Measurements from ENCODE around the gene CXCR6. TPM values are rescaled to one million over a fixed set of nuclear protein-coding genes. Genes with fewer than 3 reads are reported as not detected.

Gene CXCR6
- total and polyA plus RNA-seq, 2 experiments from 2014 or later = 0.10 TPM; not detected in 1

DNA sequence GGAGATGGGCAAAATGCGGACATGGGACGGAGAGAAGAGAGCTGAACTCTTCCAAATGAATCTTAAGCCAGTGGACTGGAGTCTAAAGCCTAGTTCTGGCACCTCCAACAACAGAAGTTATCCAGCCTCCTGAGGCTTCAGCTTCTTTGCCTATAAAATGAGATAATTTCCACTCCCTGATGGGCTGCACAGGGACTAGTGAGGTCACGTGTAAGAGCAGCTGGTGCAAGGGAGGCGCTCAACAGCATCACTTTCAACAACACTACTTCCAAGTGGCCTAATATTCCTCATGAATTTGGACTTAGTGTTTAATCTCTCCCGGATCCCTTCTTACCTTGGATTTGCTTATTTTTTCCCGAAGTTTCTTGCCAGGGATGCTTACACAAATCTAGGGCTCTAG, 8.7 kb downstream of the CXCR6 start:
- Mint-ChIP-seq H3K4me3 (no peak overlapping the region), H3K36me3 (ENCODE audit: low read depth) (peaks cover 70% of the 10 kb centered on the region), H3K4me1 (no peaks in the 10 kb centered on the region), H3K27ac (no peak overlapping the region), H3K9me3 (no peaks in the 10 kb centered on the region), H3K27me3 (ENCODE audit: insufficient read depth, low read depth, poor library complexity) (peaks cover 3% of the 10 kb centered on the region)
- H4K20me1 ChIP-seq (replicated peaks; ENCODE audit: insufficient read depth) = no peaks in the 10 kb centered on the region
- H3K27me3 ChIP-seq (ENCODE audit: insufficient read depth) = no peaks in the 10 kb centered on the region
- no peak overlapping the region for H2AFZ ChIP-seq
- no peak overlapping the region for H3K4me3 ChIP-seq
- H3K79me2 ChIP-seq (replicated peaks; ENCODE audit: insufficient read depth) = no peaks in the 10 kb centered on the region
- no peak overlapping the region for H3K4me2 ChIP-seq
- DNase-seq (ENCODE audit: low spot score) (no peak), ATAC-seq (no peak)
- peaks cover 36% of the 10 kb centered on the region for H3K36me3 ChIP-seq (ENCODE audit: insufficient read depth)
- no peak overlapping the region for H3K27ac ChIP-seq (ENCODE audit: low read depth)
- H3K4me1 ChIP-seq (ENCODE audit: insufficient read depth) = no peaks in the 10 kb centered on the region
- H3K9me2 ChIP-seq (ENCODE audit: insufficient read depth) = 0 out of 2 replicates have a peak, but pooled peaks cover 4% of the 10 kb centered on the region
- no peaks in the 10 kb centered on the region for H3F3A ChIP-seq (replicated peaks; ENCODE audit: low read depth)
- no peak for TF ChIP-seq ZNF114 (CRISPR knock-in tag; IDR thresholded peaks at IDR 0.05)
- TF ChIP-seq ZNF331 (CRISPR knock-in tag; IDR thresholded peaks at IDR 0.05; ENCODE audit: low read depth) = no peak
- no peak for TF ChIP-seq EZH2phosphoT487 (IDR thresholded peaks at IDR 0.05; ENCODE audit: unreplicated experiment)
- TF ChIP-seq, protein P1, sequence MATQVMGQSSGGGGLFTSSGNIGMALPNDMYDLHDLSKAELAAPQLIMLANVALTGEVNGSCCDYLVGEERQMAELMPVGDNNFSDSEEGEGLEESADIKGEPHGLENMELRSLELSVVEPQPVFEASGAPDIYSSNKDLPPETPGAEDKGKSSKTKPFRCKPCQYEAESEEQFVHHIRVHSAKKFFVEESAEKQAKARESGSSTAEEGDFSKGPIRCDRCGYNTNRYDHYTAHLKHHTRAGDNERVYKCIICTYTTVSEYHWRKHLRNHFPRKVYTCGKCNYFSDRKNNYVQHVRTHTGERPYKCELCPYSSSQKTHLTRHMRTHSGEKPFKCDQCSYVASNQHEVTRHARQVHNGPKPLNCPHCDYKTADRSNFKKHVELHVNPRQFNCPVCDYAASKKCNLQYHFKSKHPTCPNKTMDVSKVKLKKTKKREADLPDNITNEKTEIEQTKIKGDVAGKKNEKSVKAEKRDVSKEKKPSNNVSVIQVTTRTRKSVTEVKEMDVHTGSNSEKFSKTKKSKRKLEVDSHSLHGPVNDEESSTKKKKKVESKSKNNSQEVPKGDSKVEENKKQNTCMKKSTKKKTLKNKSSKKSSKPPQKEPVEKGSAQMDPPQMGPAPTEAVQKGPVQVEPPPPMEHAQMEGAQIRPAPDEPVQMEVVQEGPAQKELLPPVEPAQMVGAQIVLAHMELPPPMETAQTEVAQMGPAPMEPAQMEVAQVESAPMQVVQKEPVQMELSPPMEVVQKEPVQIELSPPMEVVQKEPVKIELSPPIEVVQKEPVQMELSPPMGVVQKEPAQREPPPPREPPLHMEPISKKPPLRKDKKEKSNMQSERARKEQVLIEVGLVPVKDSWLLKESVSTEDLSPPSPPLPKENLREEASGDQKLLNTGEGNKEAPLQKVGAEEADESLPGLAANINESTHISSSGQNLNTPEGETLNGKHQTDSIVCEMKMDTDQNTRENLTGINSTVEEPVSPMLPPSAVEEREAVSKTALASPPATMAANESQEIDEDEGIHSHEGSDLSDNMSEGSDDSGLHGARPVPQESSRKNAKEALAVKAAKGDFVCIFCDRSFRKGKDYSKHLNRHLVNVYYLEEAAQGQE (IDR thresholded peaks at IDR 0.05; ENCODE audit: unreplicated experiment) = no peak
- TF ChIP-seq, protein P2, sequence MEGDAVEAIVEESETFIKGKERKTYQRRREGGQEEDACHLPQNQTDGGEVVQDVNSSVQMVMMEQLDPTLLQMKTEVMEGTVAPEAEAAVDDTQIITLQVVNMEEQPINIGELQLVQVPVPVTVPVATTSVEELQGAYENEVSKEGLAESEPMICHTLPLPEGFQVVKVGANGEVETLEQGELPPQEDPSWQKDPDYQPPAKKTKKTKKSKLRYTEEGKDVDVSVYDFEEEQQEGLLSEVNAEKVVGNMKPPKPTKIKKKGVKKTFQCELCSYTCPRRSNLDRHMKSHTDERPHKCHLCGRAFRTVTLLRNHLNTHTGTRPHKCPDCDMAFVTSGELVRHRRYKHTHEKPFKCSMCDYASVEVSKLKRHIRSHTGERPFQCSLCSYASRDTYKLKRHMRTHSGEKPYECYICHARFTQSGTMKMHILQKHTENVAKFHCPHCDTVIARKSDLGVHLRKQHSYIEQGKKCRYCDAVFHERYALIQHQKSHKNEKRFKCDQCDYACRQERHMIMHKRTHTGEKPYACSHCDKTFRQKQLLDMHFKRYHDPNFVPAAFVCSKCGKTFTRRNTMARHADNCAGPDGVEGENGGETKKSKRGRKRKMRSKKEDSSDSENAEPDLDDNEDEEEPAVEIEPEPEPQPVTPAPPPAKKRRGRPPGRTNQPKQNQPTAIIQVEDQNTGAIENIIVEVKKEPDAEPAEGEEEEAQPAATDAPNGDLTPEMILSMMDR (conservative IDR thresholded peaks at IDR 0.05; ENCODE audit: low read depth in 2 of 2) = no peak
- TF ChIP-seq POLR2AphosphoS5 (IDR thresholded peaks at IDR 0.05; ENCODE audit: low read depth) = no peak
- no peak for TF ChIP-seq CREB1 (CRISPR knock-in tag; IDR thresholded peaks at IDR 0.05; ENCODE audit: low read depth)
- TF ChIP-seq JUNB (IDR thresholded peaks at IDR 0.05; ENCODE audit: unreplicated experiment) = no peak
- no peak for TF ChIP-seq NANOG (IDR thresholded peaks at IDR 0.05; ENCODE audit: borderline replicate concordance)

DNA sequence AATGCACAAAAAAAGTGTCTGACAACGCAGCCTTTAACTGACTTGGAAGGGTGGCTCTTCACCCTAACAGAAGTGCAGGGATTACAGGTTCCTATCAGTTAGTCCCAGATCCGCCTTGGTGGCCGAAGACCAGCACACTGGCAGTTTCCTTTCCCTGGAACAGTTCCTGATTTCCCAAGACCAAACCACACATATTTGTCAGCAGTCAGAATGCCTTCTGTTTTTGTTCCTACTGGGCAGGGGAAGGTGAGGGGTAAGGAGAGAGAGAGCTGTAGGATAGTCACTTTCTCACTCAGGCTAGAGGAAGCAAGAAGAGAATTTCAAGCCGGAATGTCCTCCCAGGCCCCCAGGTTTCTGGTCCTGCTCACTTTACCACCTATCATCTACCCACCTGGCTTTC, 9.2 kb downstream of the CXCR6 start:
- no peak for ATAC-seq
- H3K9me3 Mint-ChIP-seq = no peaks in the 10 kb centered on the region
- TF ChIP-seq, protein P2 (conservative IDR thresholded peaks at IDR 0.05; ENCODE audit: low read depth in 2 of 2) = no peak

More for the DNA sequence above, 9.2 kb downstream of the CXCR6 start:
- Histone ChIP-seq H3K36me3 (ENCODE audit: insufficient read depth) (peaks cover 36% of the 10 kb centered on the region), H3K4me3 (no peak overlapping the region), H3K9me2 (ENCODE audit: insufficient read depth) (0 out of 2 replicates have a peak, but pooled peaks cover 4% of the 10 kb centered on the region), H4K20me1 (replicated peaks; ENCODE audit: insufficient read depth) (no peaks in the 10 kb centered on the region), H3K27me3 (ENCODE audit: insufficient read depth) (no peaks in the 10 kb centered on the region), H3K27ac (ENCODE audit: low read depth) (no peak overlapping the region), H3K4me2 (no peak overlapping the region), H3K4me1 (ENCODE audit: insufficient read depth) (no peaks in the 10 kb centered on the region), H3K79me2 (replicated peaks; ENCODE audit: insufficient read depth) (no peaks in the 10 kb centered on the region), H2AFZ (no peak overlapping the region), H3F3A (replicated peaks; ENCODE audit: low read depth) (no peaks in the 10 kb centered on the region)
- H3K4me1 Mint-ChIP-seq = no peaks in the 10 kb centered on the region
- no peak overlapping the region for H3K27ac Mint-ChIP-seq
- H3K4me3 Mint-ChIP-seq = no peak overlapping the region
- DNase-seq (ENCODE audit: low spot score) = no peak
- H3K36me3 Mint-ChIP-seq (ENCODE audit: low read depth) = peaks cover 70% of the 10 kb centered on the region
- peaks cover 3% of the 10 kb centered on the region for H3K27me3 Mint-ChIP-seq (ENCODE audit: insufficient read depth, low read depth, poor library complexity)

All from GM23338 (cell line).